ENCODE measurements around the gene DHDDS.

The DHDDS gene

GRCh38 chr1:26500488-26501175, 68.5 kb downstream of the DHDDS start:
- peak overlapping the region; percentile 81 for H3K27ac ChIP-seq (ENCODE audit: extremely low read depth, low read depth, low read length)
- H3K4me3 ChIP-seq (ENCODE audit: low read depth, low read length): peak overlapping the region; percentile 74
- no peaks in the 10 kb centered on the region for H3K36me3 ChIP-seq (ENCODE audit: control insufficient read depth in 2 of 2, insufficient read depth in 1 of 2, low read length in 2 of 2)
- CTCF ChIA-PET: interaction anchor here (0.6 to 2.9 kb wide), 25 partner anchors 9 to 812 kb away, joined by 3 to 22 read pairs (median 4); partner anchors contain the start of genes RPS6KA1 and ZNF593
- H3K4me1 ChIP-seq (ENCODE audit: control insufficient read depth, insufficient read depth, low read length): no peaks in the 10 kb centered on the region
- POLR2A ChIA-PET: interaction anchor here (0.5 to 2.7 kb wide), 17 partner anchors 11 to 390 kb away, joined by 3 to 24 read pairs (median 5); partner anchors contain the start of genes DHDDS, GPN2, HMGN2 and RPS6KA1
- no peaks in the 10 kb centered on the region for H3K9me3 ChIP-seq (ENCODE audit: control insufficient read depth, insufficient read depth, low read depth, low read length)
- TF ChIP-seq GLIS1 (tag by site-specific recombination; IDR thresholded peaks at IDR 0.05): peak; percentile 94
- TF ChIP-seq HOXD13 (CRISPR knock-in tag; IDR thresholded peaks at IDR 0.05; ENCODE audit: borderline replicate concordance): no peak
- TF ChIP-seq GLI2 (tag by site-specific recombination; IDR thresholded peaks at IDR 0.05; ENCODE audit: borderline replicate concordance, low read depth): no peak
- TF ChIP-seq ZNF132 (tag by site-specific recombination; IDR thresholded peaks at IDR 0.05; ENCODE audit: borderline replicate concordance): no peak
- peak; percentile 78 for TF ChIP-seq ZNF394 (tag by site-specific recombination; IDR thresholded peaks at IDR 0.05; ENCODE audit: borderline replicate concordance)
- TF ChIP-seq ZNF211 (tag by site-specific recombination; IDR thresholded peaks at IDR 0.05; ENCODE audit: low read depth): no peak
- TF ChIP-seq ZNF324 (tag by site-specific recombination; IDR thresholded peaks at IDR 0.05): peak; percentile 92
- peak; percentile 82 for TF ChIP-seq KLF1 (tag by site-specific recombination; IDR thresholded peaks at IDR 0.05)
- peak; percentile 57 for TF ChIP-seq ZBTB8A (tag by site-specific recombination; IDR thresholded peaks at IDR 0.05)
- no peak for TF ChIP-seq ZNF837 (tag by site-specific recombination; IDR thresholded peaks at IDR 0.05)
- TF ChIP-seq ZNF704 (tag by site-specific recombination; IDR thresholded peaks at IDR 0.05): no peak
- peak; percentile 15; the same call in 1 of the 2 replicates for TF ChIP-seq MYNN (tag by site-specific recombination; IDR thresholded peaks at IDR 0.05; ENCODE audit: borderline replicate concordance)
- TF ChIP-seq ZNF274 (IDR thresholded peaks at IDR 0.05; ENCODE audit: low read length): no peak
- TF ChIP-seq ZNF274 (tag by site-specific recombination; IDR thresholded peaks at IDR 0.05; ENCODE audit: borderline replicate concordance): no peak
- peak; percentile 57 for TF ChIP-seq ZNF341 (tag by site-specific recombination; IDR thresholded peaks at IDR 0.05; ENCODE audit: low read depth)
- no peak for TF ChIP-seq ZNF138 (tag by site-specific recombination; IDR thresholded peaks at IDR 0.05; ENCODE audit: borderline replicate concordance)
- TF ChIP-seq ZIC2 (tag by site-specific recombination; IDR thresholded peaks at IDR 0.05): peak; percentile 92
- peak; percentile 50; the same call in 1 of the 2 replicates for TF ChIP-seq ZNF366 (tag by site-specific recombination; conservative IDR thresholded peaks at IDR 0.05)
- TF ChIP-seq SP7 (tag by site-specific recombination; IDR thresholded peaks at IDR 0.05): peak; percentile 93
- peak; percentile 87 for TF ChIP-seq ZNF121 (tag by site-specific recombination; IDR thresholded peaks at IDR 0.05)
- TF ChIP-seq ZNF362 (tag by site-specific recombination; IDR thresholded peaks at IDR 0.05): no peak
- TF ChIP-seq ZNF514 (tag by site-specific recombination; IDR thresholded peaks at IDR 0.05): no peak
- no peak; the same call in 1 of the 2 replicates for TF ChIP-seq ZNF660 (tag by site-specific recombination; IDR thresholded peaks at IDR 0.05)
- 0 out of 2 replicates have a peak, but pooled peaks have one; percentile 12 for TF ChIP-seq ZBTB21 (tag by site-specific recombination; IDR thresholded peaks at IDR 0.05)
- TF ChIP-seq RBAK (tag by site-specific recombination; IDR thresholded peaks at IDR 0.05): no peak
- peak; percentile 55; the same call in 1 of the 2 replicates for TF ChIP-seq YY1 (tag by site-specific recombination; IDR thresholded peaks at IDR 0.05)
- no peak for TF ChIP-seq MEIS1 (CRISPR knock-in tag; IDR thresholded peaks at IDR 0.05; ENCODE audit: borderline replicate concordance)
- TF ChIP-seq ZNF391 (tag by site-specific recombination; IDR thresholded peaks at IDR 0.05; ENCODE audit: borderline replicate concordance, low read depth): peak; percentile 89; the same call in 1 of the 2 replicates
- TF ChIP-seq ZNF776 (tag by site-specific recombination; IDR thresholded peaks at IDR 0.05; ENCODE audit: borderline replicate concordance): no peak
- TF ChIP-seq ZNF19 (tag by site-specific recombination; IDR thresholded peaks at IDR 0.05; ENCODE audit: low read depth): no peak
- peak; percentile 99 for TF ChIP-seq ZBTB26 (tag by site-specific recombination; optimal IDR thresholded peaks at IDR 0.05)
- no peak for TF ChIP-seq TCF7L2 (IDR thresholded peaks at IDR 0.05; ENCODE audit: borderline replicate concordance, low read depth, low read length)

All from HEK293 (cell line).